Effector CD8-positive, alpha-beta T cell (primary cell): Measurements from ENCODE around the gene PSMB10.
A peak's percentile ranks its signal among the peaks of the same experiment; 100 is the strongest.
"Not testable (repeated sequence)": the region's sequence is repeated elsewhere in the genome, so short reads cannot be mapped to it uniquely, and the experiment has no call there.

Source experiments
- DNase-seq: peaks from one replicate; lab custom pipeline; 2025; lab: John Stamatoyannopoulos, UW

Gene PSMB10

DNA sequence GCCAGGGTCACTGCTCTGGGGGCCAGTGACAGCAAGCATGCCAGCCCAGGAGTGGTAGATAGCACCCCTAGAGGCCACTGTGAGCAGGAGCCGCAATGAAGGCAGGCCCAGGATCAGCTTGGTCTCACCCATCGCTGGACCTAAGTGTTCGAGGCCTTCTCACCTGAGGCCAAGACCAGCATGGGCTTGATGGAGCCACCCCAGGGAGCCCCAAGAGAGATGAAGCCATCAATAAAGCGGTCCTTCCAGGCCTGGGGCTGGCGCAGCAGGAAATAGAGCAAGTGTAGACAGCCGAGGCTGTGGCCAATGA is 5.5 kb upstream of the PSMB10 start:
- DNase-seq: no peak

DNA sequence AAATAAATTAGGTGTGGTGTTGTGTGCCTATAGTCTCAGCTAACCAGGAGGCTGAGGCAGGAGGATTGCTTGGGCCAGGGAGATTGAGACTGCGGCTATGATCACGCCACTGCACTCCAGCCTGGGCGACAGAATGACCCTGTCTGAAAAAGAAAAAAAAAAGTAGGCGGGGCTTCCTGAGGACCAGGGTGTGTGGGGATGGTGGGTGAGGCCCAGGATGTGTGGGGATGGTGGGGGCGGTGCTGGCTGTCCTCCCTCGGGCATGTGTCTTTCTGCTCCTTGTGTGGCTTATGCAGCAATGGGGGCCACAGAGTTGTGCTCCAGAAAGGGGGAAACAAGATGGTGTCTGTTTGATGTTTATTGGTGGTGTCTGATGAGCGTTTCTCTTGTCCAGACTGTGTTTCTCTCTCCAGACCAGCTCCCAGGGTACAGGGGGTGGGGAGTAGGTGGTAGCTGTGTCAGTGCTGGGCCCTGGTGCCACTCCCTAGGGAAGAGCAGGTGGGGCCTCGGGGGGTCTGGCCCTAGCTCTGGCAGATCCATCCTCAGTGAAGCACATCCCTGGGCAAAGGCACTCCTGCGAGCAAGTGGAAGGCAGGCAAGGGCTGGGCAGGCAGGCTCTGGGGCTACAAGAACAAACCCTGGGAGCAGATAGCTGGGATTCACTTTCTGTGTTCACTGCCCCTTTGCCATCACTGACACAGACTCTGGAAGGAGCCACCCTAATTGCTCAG is 5.0 kb upstream of the PSMB10 start:
- DNase-seq: no peak

DNA sequence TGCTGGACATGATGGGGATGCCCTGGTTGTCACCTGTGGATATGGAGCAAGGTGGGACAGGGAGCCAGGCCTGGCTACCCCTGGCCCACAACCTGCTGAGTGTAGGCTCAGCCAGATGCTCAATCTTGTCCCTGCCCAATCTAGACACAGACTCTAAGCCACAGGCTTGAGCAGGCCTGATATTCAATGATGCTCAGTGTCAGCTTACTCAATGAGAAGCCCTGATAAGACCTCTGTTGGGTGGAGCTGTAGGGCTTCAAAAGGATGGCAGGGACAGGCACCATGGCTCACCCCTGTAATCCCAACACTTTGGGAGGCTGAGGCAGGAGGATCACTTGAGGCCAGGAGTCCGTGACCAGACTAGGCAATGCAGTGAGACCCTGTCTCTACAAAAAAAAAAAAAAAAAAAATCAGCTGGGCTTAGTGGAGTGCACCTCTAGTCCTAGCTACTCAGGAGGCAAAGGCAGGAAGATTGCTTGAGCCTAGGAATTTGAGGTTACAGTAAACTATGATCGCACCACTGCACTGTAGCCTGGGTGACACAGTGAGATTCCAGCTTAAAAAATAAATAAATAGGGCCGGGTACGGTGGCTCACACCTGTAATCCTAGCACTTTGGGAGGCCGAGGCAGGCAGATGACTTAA is 3.9 kb upstream of the PSMB10 start:
- DNase-seq: no peak

DNA sequence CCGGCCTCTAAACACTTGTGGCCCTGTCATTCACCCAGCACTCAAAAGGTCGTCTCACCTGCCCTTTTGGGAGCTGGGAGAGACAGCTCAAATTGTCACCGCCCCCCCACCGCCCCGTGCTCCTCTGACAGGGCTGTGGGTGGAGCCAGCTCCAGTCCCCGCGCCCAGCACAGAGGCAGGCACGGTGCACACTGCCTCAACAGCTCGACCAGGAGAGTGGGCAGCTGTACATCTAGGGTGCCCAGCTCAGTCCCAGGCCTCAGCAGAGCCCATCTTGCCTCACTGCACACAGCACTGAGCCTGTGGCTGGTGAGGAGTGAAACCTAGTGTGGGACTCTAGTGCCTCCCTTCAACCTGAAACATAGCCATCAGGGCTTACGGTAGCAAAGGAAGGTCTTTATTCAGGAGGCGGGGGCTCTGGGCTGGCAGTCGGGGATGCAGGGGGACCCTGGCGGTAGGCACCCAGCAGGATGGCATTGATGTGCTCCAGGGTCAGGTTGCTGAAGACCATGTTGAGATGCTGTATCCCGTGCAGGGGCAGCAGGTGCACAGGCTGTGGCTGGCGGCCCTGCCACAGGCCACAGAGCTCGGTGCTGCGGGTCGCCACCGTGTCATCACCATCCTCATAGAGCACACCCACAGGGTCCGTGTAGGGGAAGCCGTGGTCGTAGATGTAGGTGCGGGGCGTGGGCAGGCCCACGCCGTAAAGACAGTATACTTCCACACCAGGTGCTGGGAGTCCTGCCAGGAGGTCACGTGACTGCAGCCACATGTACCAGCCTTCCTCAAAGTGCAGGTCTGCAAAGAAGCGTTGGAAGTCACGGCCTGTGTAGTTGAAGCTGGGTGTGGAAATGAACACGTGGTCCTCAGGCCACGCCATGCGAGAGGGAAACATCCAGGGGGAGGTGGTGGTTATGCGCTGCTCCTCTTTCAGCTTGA is 3.1 kb upstream of the PSMB10 start:
- DNase-seq: peak; percentile 18

DNA sequence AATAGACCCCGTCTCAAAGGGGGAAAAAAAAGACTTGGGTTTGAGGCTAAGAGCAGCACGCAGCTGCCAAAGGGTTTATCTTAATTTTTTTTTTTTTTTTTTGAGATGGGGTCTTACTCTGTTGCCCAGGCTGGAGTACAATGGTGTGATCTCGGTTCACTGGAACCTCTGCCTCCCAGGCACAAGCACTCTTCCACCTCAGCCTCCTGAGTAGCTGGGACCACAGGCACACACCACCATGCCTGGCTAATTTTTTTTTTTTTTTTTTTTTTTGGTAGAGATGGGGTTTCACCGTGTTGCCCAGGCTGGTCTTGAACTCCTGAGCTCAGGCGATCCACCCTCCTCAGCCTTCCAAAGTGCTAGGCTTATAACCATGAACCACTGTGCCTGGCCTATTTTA is 1.1 kb upstream of the PSMB10 start:
- not testable (repeated sequence) for DNase-seq

DNA sequence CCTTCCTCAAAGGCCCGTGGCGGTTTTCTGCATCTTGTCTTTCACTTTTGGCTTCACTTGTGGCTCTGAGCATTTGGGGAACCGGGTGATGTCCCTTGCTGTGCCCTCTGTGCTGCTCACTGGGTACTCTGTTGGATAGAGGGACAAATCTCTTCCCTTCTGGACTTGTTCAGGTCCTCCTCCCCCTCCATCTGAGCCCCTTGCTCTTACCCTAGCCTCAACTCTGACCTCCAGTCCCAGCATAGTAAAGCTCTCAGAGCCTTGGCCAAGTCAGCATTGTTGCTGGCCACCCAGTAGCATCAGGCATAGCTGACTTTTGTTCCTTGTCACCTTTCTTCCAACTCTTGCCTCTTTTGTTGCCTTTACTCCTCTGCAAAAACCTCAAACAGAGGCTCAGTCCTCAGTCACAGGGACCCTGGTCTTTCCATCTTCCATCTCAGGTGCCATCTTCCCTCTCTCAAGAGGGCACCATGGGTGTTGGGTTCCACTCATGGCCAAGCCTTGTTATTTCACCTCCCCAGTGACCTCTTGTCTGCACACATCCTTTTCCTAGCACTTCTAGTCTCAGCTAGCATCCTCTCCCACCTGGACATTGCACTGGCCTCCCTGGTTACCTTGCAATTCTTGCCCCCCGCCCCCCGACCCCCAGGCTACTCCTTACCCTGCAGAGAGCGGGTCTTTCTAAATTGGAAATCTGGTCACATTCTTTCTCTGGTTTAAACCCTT is 393 bp upstream of the PSMB10 start:
- peak; percentile 56 for DNase-seq

DNA sequence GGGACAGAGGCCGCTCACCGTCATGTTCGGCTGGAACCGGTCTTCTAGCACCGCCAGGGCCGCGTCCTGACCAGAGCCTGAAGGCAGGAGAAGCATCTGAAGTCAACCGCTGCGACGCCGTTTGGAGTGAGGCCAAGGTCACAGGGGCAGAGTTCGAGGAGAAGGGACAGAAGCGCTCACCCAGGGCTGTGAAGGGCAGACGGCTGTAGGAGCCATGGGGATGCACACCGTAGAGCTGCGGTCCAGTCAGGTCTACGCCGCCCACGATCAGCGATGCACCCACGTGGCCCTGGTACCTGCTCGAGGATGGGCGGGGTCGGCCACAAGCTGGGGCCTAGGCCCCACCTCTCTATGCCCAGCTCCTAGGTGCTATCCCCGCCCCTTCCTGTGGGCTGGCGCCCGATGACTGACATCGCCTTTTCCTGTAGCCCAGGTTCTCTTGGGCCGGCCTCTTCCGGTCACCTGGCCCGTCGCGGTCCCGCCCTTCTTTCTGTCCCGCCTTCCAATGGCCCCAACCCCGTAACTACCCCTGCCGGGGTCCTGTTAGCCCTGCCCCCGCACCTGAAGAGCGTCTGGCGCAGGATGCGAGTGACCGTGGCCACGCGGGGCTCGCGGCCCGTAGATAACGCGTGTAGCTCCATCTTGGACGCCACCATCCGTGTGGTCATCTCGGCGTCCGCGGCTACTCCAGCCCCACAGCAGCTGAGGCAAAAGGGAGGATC is 1.1 kb downstream of the PSMB10 start:
- peak; percentile 85 for DNase-seq

DNA sequence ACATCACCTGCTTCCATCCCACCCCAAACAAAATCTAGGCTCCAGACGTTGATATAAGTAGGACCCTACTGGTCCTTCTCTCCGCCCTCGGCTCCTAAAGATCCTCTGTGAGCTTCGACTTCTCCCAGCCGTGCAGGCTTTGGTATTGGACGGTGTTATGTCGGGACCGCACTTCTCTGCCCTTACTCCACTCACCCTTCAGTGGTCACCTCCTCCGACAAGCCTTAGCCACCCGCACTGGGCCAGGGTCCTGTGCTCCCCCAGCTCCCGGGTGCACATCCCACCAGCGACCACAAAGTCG is 1.6 kb downstream of the PSMB10 start:
- no peak for DNase-seq

DNA sequence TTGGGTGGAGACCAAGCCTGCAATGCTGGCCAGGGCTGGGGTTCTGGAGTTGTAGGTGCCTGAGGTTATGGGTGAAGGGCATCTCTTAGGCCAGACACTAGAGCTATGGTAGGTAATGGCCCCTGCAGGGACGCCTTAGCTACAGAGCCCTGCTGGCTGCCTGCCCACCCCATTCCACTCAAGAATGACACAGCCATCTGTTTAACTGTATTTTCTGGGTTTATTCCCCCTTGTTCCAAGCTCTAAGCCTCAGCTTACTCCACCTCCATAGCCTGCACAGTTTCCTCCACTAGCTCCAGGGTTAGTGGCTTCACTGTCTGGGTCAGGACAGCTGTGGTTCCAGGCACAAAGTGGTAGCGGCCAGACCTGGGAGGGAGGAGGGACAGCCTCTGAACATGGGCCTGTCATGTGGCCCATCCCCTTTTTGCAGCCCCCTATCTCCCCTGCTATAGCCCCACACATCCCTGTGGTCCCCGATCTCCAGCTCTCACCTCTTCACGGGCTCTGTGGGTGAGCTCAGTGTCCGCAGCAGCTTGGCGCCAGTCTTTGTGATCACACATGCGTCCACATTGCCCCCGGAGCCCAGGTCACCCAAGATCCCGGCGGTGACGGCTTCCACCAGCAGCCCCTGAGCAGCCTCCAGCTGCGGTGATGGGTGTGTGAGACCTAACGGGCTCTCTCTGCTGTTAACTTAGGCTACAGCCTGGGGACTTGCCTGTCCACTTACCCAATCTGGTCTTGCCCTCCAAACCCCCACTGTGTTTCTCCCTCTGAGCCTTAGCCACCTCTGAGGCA is 2.1 kb downstream of the PSMB10 start:
- DNase-seq: no peak

DNA sequence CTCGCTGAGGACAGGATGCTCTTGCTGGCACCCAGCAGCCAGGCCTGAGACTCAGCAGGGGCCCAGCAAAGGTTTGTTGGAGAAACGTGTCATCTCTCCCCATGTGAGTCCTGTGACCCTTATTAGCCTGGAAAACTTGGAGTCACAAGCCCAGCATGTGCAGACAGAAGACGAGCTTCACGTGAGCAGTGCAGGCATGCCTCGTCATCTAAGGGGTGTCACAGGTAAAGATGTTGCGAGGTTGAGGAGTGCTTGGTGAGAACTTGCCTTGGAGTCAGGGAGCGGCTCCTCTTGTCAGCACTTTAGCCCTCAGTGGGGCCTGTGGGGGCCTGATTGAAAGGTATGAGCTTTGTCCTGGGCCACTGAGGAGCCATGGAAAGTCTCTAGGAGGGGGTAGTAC is 2.8 kb downstream of the PSMB10 start:
- DNase-seq: no peak

DNA sequence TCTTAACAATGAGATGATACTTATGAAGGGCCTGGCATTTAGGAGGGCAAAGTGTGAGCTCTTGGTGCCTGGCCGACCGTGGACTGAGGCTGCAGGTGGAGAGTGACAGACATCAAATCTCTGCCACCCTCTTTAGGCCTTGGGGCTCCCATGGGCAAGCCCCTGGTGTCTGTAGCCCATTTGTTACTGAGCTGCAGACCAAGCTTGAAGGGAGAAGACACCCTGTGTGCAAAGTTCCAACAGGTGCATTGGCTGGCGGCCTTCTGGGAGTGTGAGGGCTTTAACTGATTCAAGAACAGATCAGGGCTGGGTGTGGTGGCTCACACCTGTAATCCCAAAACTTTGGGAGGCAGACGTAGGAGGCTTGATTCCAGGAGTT is 4.2 kb downstream of the PSMB10 start:
- DNase-seq: no peak

DNA sequence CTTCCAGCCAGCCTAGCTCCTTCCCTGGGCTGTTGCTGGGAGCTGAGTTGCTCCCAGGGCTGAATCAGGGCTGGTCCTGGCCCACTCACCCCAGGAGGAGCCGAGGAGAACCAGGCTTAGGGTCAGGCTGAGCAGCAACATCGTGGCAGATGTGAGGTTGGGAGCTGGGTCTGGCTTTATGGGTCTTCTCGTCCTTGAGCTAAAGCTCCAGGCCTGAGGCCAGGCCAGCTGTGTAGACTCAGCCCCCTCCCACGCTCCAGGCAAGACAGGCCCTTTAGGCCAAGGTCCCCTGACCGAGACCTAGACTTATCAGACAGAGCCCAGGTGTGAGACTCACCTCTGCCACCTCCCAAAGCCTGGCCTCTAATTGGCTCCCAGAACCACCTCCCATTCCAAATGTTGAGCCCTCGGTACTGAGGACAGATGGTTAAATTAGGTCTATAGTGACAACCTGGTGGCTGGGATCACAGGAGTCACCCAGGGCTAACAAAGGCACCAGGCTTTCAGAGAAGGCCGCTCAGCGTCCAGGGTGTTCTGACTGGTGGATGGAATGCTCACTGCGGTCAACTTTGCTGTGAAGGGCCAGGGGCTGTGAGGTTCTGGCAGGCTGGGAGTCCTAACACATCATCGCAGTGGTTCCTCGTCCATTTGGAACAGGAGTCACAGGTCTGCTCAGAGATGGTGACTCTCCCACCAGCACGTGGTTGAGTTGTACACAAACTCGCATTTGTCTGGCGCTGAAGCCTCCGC is 4.8 kb downstream of the PSMB10 start, which contains the start of gene CTRL:
TSS of gene CTRL (minus strand) at position 151 of the 750 bp plus-strand sequence. CDS start at position 141, 10 bp downstream.
- DNase-seq: no peak

DNA sequence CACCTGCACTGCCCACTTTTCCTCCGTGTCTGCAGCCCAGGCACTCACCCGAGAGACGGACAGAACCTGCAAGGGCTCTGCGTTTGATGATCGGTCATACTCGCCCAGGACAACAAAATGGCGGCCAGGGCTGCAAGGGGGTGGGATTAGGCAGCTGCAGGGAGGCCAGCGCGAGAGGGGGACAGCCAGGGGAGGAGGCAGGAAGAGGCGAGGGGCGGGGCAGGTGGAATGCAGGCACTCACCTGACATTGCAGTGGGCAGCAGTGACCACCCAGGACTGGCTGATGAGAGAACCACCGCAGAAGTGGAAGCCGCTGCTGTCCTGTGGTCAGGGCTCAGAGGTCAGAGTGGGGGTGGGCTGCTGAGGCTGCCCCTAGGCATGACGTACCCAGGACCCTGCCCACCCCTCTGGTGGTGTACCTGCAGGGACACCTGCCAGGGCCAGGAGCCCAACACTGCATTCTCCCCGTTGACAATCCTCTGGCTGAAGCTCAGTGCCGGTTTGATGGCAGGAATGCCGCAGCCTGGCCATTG is 5.9 kb downstream of the PSMB10 start:
- DNase-seq: no peak

DNA sequence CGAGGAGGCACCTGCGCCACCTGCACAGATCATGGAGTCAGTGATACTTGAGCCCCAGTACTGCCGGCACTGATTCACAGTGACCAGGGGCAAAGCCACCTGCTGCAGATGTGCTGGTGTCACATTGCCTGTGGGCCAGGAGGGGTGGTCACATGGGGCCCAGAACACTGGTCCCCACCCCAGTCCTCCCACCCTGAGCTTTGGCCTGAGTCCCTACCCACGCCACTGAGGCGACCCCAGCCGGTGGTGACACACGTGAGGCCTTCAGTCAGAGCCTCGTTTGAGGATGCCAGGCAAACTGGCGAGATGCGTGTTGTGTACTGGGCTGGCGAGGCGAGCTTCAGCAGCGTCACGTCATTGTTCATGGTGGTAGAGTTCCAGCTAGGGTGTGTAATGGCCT is 6.5 kb downstream of the PSMB10 start:
- no peak for DNase-seq

DNA sequence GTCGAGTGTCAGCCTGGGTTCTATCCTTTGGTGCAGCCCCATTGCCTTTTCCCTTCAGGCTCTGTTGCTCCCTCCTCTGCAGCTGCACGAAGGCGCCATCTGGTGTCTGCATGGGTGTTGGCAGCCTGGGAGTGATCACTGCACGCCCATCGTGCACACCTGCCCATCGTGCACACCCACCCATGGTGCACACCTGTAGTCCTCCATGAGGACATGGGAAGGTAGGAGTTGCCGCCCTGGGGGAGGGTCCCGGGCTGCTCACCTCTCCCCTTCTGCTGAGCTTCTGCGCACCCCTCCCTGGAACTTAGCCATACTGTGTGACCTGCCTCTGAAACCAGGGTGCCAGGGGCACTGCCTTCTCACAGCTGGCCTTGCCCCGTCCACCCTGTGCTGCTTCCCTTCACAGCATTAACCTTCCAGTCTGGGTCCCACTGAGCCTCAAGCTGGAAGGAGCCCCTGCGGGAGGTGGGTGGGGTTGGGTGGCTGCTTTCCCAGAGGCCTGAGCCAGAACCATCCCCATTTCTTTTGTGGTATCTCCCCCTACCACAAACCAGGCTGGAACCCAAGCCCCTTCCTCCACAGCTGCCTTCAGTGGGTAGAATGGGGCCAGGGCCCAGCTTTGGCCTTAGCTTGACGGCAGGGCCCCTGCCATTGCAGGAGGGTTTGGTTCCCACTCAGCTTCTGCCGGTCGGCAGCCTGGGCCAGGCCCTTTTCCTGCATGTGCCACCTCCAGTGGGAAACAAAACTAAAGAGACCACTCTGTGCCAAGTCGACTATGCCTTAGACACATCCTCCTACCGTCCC is 7.9 kb downstream of the PSMB10 start:
- peak; percentile 54 for DNase-seq

DNA sequence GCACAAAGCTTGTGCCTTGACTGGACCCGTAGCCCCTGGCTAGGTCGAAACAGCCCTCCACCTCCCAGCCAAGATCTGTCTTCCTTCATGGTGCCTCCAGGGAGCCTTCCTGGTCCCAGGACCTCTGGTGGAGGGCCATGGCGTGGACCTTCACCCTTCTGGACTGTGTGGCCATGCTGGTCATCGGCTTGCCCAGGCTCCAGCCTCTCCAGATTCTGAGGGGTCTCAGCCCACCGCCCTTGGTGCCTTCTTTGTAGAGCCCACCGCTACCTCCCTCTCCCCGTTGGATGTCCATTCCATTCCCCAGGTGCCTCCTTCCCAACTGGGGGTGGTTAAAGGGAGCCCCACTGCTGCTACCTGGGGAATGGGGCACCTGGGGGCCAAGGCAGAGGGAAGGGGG is 8.5 kb downstream of the PSMB10 start:
- no peak for DNase-seq

DNA sequence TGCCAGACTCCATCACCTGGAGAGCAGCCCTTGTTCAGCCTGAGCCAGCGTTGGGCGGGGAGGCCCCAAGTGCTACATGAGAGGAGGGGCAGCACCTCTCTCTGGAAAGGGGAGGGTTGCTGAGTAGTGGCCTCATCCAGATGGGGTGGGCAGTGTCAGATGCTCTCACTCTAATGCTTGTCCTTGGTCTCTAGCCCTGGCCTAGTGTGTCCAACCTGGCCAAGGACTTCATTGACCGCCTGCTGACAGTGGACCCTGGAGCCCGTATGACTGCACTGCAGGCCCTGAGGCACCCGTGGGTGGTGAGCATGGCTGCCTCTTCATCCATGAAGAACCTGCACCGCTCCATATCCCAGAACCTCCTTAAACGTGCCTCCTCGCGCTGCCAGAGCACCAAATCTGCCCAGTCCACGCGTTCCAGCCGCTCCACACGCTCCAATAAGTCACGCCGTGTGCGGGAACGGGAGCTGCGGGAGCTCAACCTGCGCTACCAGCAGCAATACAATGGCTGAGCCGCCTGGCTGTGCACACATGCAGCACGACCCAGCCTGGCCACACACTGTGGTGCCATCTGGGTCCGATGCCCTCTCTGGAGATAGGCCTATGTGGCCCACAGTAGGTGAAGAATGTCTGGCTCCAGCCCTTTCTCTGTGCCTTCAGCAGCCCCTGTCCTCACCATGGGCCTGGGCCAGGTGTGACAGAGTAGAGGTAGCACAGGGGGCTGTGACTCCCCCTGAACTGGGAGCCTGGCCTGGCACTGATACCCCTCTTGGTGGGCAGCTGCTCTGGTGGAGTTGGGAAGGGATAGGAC is 9.3 kb downstream of the PSMB10 start:
- DNase-seq: no peak

DNA sequence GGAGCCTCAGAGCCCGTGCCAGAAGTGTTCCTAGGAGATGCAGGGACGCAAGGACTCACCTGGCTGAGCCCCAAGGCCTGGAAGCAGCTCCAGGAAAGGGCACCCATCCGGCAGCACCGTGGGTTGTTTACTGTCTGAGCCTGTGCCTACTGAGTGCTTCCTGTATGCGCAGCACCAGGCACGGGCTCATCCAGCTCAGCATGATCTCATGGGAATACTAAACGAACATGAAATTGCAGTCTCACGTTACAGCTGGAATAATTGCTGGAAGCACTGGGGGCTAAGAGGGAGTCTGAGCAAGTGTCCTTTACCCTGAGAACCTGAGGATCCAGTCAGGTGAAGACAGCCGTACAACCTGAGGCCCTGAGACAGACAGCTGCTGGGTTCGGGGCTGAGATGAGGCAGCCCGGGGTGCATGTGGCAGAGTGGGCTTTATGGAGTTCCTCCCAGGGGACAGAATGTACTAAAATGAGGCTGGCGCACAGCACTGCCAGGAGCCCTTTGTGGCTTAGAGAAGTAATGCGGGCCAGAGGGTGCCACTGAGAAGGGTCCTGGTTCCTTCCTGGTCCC is 10.4 kb downstream of the PSMB10 start:
- no peak for DNase-seq
